ENCODE results near the gene SPIC. TPM values are rescaled to one million over a fixed set of nuclear protein-coding genes. Genes with fewer than 3 reads are reported as not detected.

SPIC gene
- polyA plus RNA-seq, 2 of the 4 experiments (the other 2 are of a cell fraction), result not detected

GRCh38 chr12:101501410-101501995, 26.4 kb downstream of the SPIC start:
- ChIA-PET POLR2A (no interaction called here), CTCF (interaction anchor here (1.6 kb wide), 1 partner anchor 10 kb away, joined by 5 read pairs; no protein-coding TSS in a partner anchor)
- Histone ChIP-seq H3K27ac (no peak overlapping the region), H3K4me2 (no peak overlapping the region), H3K4me1 (no peaks in the 10 kb centered on the region), H3K4me3 (no peak overlapping the region), H3K9me3 (no peaks in the 10 kb centered on the region)
- DNase-seq (ENCODE audit: low read depth in 1 of 2, low spot score in 1 of 2) (no peak), FAIRE-seq (no peak), ATAC-seq (no peak)
- TF ChIP-seq MAFK (IDR thresholded peaks at IDR 0.05; ENCODE audit: partially characterized antibody), result no peak
- no peak for TF ChIP-seq HOXB13 (CRISPR knock-in tag; IDR thresholded peaks at IDR 0.05; ENCODE audit: low read depth)
- no peak for TF ChIP-seq CHD4 (IDR thresholded peaks at IDR 0.05; ENCODE audit: borderline replicate concordance)
- TF ChIP-seq POLR2AphosphoS2 (conservative IDR thresholded peaks at IDR 0.05; ENCODE audit: low read length), result no peak
- no peak for TF ChIP-seq ZFP36 (IDR thresholded peaks at IDR 0.05; ENCODE audit: borderline replicate concordance, partially characterized antibody)
- TF ChIP-seq TFCP2L1 (CRISPR knock-in tag; IDR thresholded peaks at IDR 0.05), result no peak
- TF ChIP-seq CHD2 (IDR thresholded peaks at IDR 0.05; ENCODE audit: low read length, partially characterized antibody), result no peak
- no peak for TF ChIP-seq PHF8 (IDR thresholded peaks at IDR 0.05; ENCODE audit: borderline replicate concordance, low read depth)
- no peak for TF ChIP-seq E2F6 (IDR thresholded peaks at IDR 0.05; ENCODE audit: borderline replicate concordance, low read depth)
- no peak for TF ChIP-seq CEBPB (IDR thresholded peaks at IDR 0.05)
- TF ChIP-seq HOXB5 (CRISPR knock-in tag; IDR thresholded peaks at IDR 0.05), result no peak
- TF ChIP-seq MYC (IDR thresholded peaks at IDR 0.05; ENCODE audit: borderline replicate concordance, low read length), result no peak
- TF ChIP-seq GATA3 (IDR thresholded peaks at IDR 0.05; ENCODE audit: borderline replicate concordance), result no peak
- WGBS (ENCODE audit: missing lambda C conversion rate), result 3% methylated on average over 4 of the region's 4 CpGs

- WGBS (ENCODE audit: missing lambda C conversion rate), result 0% methylated on average over 1 of the region's 1 CpG
- Histone ChIP-seq H3K4me1 (peaks cover 4% of the 10 kb centered on the region; the same call in 1 of the 3 replicates), H3K4me3 (no peak overlapping the region), H3K9me3 (no peaks in the 10 kb centered on the region), H3K4me2 (no peak overlapping the region), H3K27ac (no peak overlapping the region)
- FAIRE-seq, result no peak
- ATAC-seq, result no peak
- TF ChIP-seq REST (IDR thresholded peaks at IDR 0.05) (no peak), MAX (IDR thresholded peaks at IDR 0.05) (no peak)
- ChIA-PET POLR2A (no interaction called here), CTCF (no interaction called here)
- no peak for DNase-seq (ENCODE audit: low read depth in 1 of 2, low spot score in 1 of 2)
Measured at GRCh38 chr12:101521136-101521535, 46.0 kb downstream of the SPIC start.

GRCh38 chr12:101527682-101528081, 52.5 kb downstream of the SPIC start:
- no peaks in the 10 kb centered on the region for H3K9me3 ChIP-seq
- ChIA-PET POLR2A (no interaction called here), CTCF (interaction anchor here (0.6 to 1.1 kb wide), 4 partner anchors 29 to 566 kb away, joined by 3 to 6 read pairs (median 4); no protein-coding TSS in a partner anchor)
- DNase-seq (ENCODE audit: low read depth in 1 of 2, low spot score in 1 of 2), result no peak
- no peak for FAIRE-seq
- TF ChIP-seq POLR2A (IDR thresholded peaks at IDR 0.05; ENCODE audit: low read length) (no peak), SREBF2 (IDR thresholded peaks at IDR 0.05) (no peak), RFX5 (IDR thresholded peaks at IDR 0.05) (no peak), CEBPB (IDR thresholded peaks at IDR 0.05) (no peak), JUN (IDR thresholded peaks at IDR 0.05) (no peak), KDM5A (IDR thresholded peaks at IDR 0.05) (no peak), RARB (CRISPR knock-in tag; IDR thresholded peaks at IDR 0.05) (no peak), HOXB13 (CRISPR knock-in tag; IDR thresholded peaks at IDR 0.05; ENCODE audit: low read depth) (no peak), HES2 (IDR thresholded peaks at IDR 0.05) (no peak), CBX2 (IDR thresholded peaks at IDR 0.05; ENCODE audit: borderline replicate concordance, low read depth) (no peak), MYC (IDR thresholded peaks at IDR 0.05; ENCODE audit: borderline replicate concordance, low read length) (no peak), BHLHE40 (IDR thresholded peaks at IDR 0.05; ENCODE audit: low read depth, low read length) (no peak), HEYL (CRISPR knock-in tag; IDR thresholded peaks at IDR 0.05) (no peak), RCOR1 (IDR thresholded peaks at IDR 0.05; ENCODE audit: low read depth, low read length) (no peak), PHF8 (IDR thresholded peaks at IDR 0.05; ENCODE audit: borderline replicate concordance, low read depth) (no peak), ELK1 (IDR thresholded peaks at IDR 0.05; ENCODE audit: low read depth, low read length) (no peak), TP53 (CRISPR knock-in tag; IDR thresholded peaks at IDR 0.05) (no peak), SMC3 (IDR thresholded peaks at IDR 0.05) (no peak), EP300 (IDR thresholded peaks at IDR 0.05) (no peak)
- peaks cover 4% of the 10 kb centered on the region; the same call in 1 of the 3 replicates for H3K4me1 ChIP-seq
- H3K4me3 ChIP-seq, result no peak overlapping the region
- no peak overlapping the region for H3K27ac ChIP-seq
- H3K4me2 ChIP-seq, result no peak overlapping the region
- WGBS (ENCODE audit: missing lambda C conversion rate), result 86% methylated on average over 9 of the region's 10 CpGs
- no peak for ATAC-seq
